Effector memory CD4-positive, alpha-beta T cell (primary cell): Measurements from ENCODE around the gene CERS6.
A peak's percentile ranks its signal among the peaks of the same experiment; 100 is the strongest.
"Not testable (repeated sequence)": the region's sequence is repeated elsewhere in the genome, so short reads cannot be mapped to it uniquely, and the experiment has no call there.

Experiments used
- DNase-seq, 3 donors: peaks; one replicate each; pipeline ENCODE4 v3.0.0-alpha.2; 2020
- H3K27ac ChIP-seq: 2 replicates; pipeline ENCODE4 v1.7.0; 2013; ENCODE audit warnings: mild to moderate bottlenecking, low read length, moderate library complexity; ENCODE audit not compliant: insufficient read depth, poor library complexity, severe bottlenecking
- H3K27me3 ChIP-seq: replicated peaks from 2 replicates; pipeline ENCODE4 v1.7.0; 2013; ENCODE audit warnings: mild to moderate bottlenecking, low read length; ENCODE audit not compliant: insufficient read depth, control insufficient read depth, poor library complexity, severe bottlenecking
- H3K36me3 ChIP-seq: 2 replicates; pipeline ENCODE4 v1.7.0; 2013; ENCODE audit warnings: mild to moderate bottlenecking, low read length, moderate library complexity; ENCODE audit not compliant: control insufficient read depth, insufficient read depth
- H3K4me1 ChIP-seq: 2 replicates; pipeline ENCODE4 v1.7.0; 2013; ENCODE audit warnings: low read length, mild to moderate bottlenecking; ENCODE audit not compliant: control insufficient read depth, insufficient read depth, poor library complexity, severe bottlenecking
- H3K4me3 ChIP-seq: 2 replicates; pipeline ENCODE4 v1.7.0; 2013; ENCODE audit warnings: low read length, low read depth, mild to moderate bottlenecking; ENCODE audit not compliant: insufficient read depth, poor library complexity, severe bottlenecking
- H3K9me3 ChIP-seq: 2 replicates; pipeline ENCODE4 v1.7.0; 2013; ENCODE audit warnings: mild to moderate bottlenecking, low read length, moderate library complexity; ENCODE audit not compliant: control insufficient read depth
- total RNA-seq, 3 donors: gene quantifications; one replicate each; lab custom pipeline; 2026; lab: John Stamatoyannopoulos, UW

CERS6 gene
- total RNA-seq: 17.0 to 30.6 (median 24.6) reads per million in 3 donors

- H3K4me1 ChIP-seq: no peaks in the 10 kb centered on the region
- peak; percentile 19 to 53 (median 22) for DNase-seq
- no peaks in the 10 kb centered on the region for H3K36me3 ChIP-seq
- H3K27ac ChIP-seq: no peak within 1 kb of the TSS
- no peaks in the 10 kb centered on the region for H3K9me3 ChIP-seq
- peak within 1 kb of the TSS; percentile 86 for H3K4me3 ChIP-seq
- no peaks in the 10 kb centered on the region for H3K27me3 ChIP-seq
Observed at GRCh38 chr2:168455645-168456520, at the start of gene CERS6. Gene CERS6 (plus strand): TSS chr2:168456272. CDS start chr2:168456449, 177 bp downstream.

- not testable (repeated sequence) for DNase-seq, H3K36me3 ChIP-seq, H3K4me3 ChIP-seq, H3K27ac ChIP-seq, H3K27me3 ChIP-seq, H3K4me1 ChIP-seq, H3K9me3 ChIP-seq
Observed at GRCh38 chr2:168412301-168412700, 43.8 kb upstream of the CERS6 start.

- not testable (repeated sequence) for H3K27me3 ChIP-seq, DNase-seq, H3K4me3 ChIP-seq, H3K4me1 ChIP-seq, H3K27ac ChIP-seq, H3K9me3 ChIP-seq, H3K36me3 ChIP-seq
Observed at GRCh38 chr2:168413101-168413500, 43.0 kb upstream of the CERS6 start.

GRCh38 chr2:168416555-168416954 is 39.5 kb upstream of the CERS6 start:
- Histone ChIP-seq H3K9me3 (no peaks in the 10 kb centered on the region), H3K36me3 (no peaks in the 10 kb centered on the region), H3K27me3 (no peaks in the 10 kb centered on the region), H3K4me3 (no peak overlapping the region), H3K27ac (no peak overlapping the region), H3K4me1 (no peaks in the 10 kb centered on the region)
- no peak for DNase-seq

- H3K36me3 ChIP-seq: no peaks in the 10 kb centered on the region
- no peaks in the 10 kb centered on the region for H3K9me3 ChIP-seq
- H3K4me1 ChIP-seq: no peaks in the 10 kb centered on the region
- H3K27ac ChIP-seq: no peak overlapping the region
- no peaks in the 10 kb centered on the region for H3K27me3 ChIP-seq
- DNase-seq: no peak
- H3K4me3 ChIP-seq: no peak overlapping the region
Observed at GRCh38 chr2:168422584-168422983, 33.5 kb upstream of the CERS6 start.

GRCh38 chr2:168424112-168424951 is 31.7 kb upstream of the CERS6 start:
- no peaks in the 10 kb centered on the region for H3K36me3 ChIP-seq
- no peaks in the 10 kb centered on the region for H3K27me3 ChIP-seq
- H3K4me1 ChIP-seq: no peaks in the 10 kb centered on the region
- no peak overlapping the region for H3K27ac ChIP-seq
- H3K9me3 ChIP-seq: no peaks in the 10 kb centered on the region
- H3K4me3 ChIP-seq: no peak overlapping the region
- DNase-seq: no peak

- no peak overlapping the region for H3K27ac ChIP-seq
Observed at GRCh38 chr2:168424971-168425370, 31.1 kb upstream of the CERS6 start.

GRCh38 chr2:168426861-168427260 is 29.2 kb upstream of the CERS6 start:
- no peak for DNase-seq

More at GRCh38 chr2:168424971-168425370, 31.1 kb upstream of the CERS6 start:
- no peaks in the 10 kb centered on the region for H3K9me3 ChIP-seq
- no peak overlapping the region for H3K4me3 ChIP-seq
- H3K36me3 ChIP-seq: no peaks in the 10 kb centered on the region
- no peaks in the 10 kb centered on the region for H3K4me1 ChIP-seq
- no peaks in the 10 kb centered on the region for H3K27me3 ChIP-seq
- DNase-seq: no peak

GRCh38 chr2:168427451-168427850 is 28.6 kb upstream of the CERS6 start:
- no peaks in the 10 kb centered on the region for H3K27me3 ChIP-seq
- H3K9me3 ChIP-seq: no peaks in the 10 kb centered on the region
- no peak for DNase-seq
- H3K4me1 ChIP-seq: no peaks in the 10 kb centered on the region
- no peak overlapping the region for H3K27ac ChIP-seq
- no peaks in the 10 kb centered on the region for H3K36me3 ChIP-seq
- no peak overlapping the region for H3K4me3 ChIP-seq

More at GRCh38 chr2:168426861-168427260, 29.2 kb upstream of the CERS6 start:
- no peak overlapping the region for H3K4me3 ChIP-seq
- no peaks in the 10 kb centered on the region for H3K36me3 ChIP-seq
- H3K4me1 ChIP-seq: no peaks in the 10 kb centered on the region
- no peaks in the 10 kb centered on the region for H3K27me3 ChIP-seq
- H3K9me3 ChIP-seq: no peaks in the 10 kb centered on the region
- H3K27ac ChIP-seq: no peak overlapping the region

- Histone ChIP-seq H3K4me1 (no peaks in the 10 kb centered on the region), H3K4me3 (no peak overlapping the region), H3K27me3 (no peaks in the 10 kb centered on the region), H3K27ac (no peak overlapping the region), H3K9me3 (no peaks in the 10 kb centered on the region), H3K36me3 (no peaks in the 10 kb centered on the region)
- DNase-seq: no peak
Observed at GRCh38 chr2:168428431-168428830, 27.6 kb upstream of the CERS6 start.
